OCI-LY7 (cell line): ENCODE data around the gene CGA. TPM values are rescaled to one million over a fixed set of nuclear protein-coding genes. Genes with fewer than 3 reads are reported as not detected.

Source experiments
- BruUV-seq: library from RNA; stranded (reverse); fragments of 400-500 nt; replicated peaks from 2 replicates; lab custom pipeline; 2021; lab: Mats Ljungman, UMichigan
- CTCF ChIA-PET: fragments of 300-600 bp; sonication (Branson Sonifier 250); formaldehyde crosslinking; loops from one replicate; lab custom pipeline; 2022; ENCODE audit warnings: antibody characterized with exemption; ENCODE audit not compliant: unreplicated experiment; lab: Charles Lee
- POLR2A ChIA-PET: fragments of 300-600 bp; sonication (Branson Sonifier 250); formaldehyde crosslinking; loops from one replicate; lab custom pipeline; 2022; ENCODE audit warnings: antibody characterized with exemption; lab: Charles Lee
- DNase-seq: peaks from one replicate; pipeline ENCODE4 v3.0.0-alpha.2; 2015; ENCODE audit warnings: low spot score
- H2AFZ ChIP-seq: fragments of 200-600 bp; sonication (generic), shearing (Covaris generic); 2 replicates; pipeline ENCODE4 v1.6.1; 2014; ENCODE audit warnings: mild to moderate bottlenecking, antibody characterized with exemption, low read length, moderate library complexity
- H3K27ac ChIP-seq: fragments of 200-600 bp; sonication (generic); 2 replicates; pipeline ENCODE4 v1.5.1; 2014; ENCODE audit warnings: mixed run types, low read depth, mild to moderate bottlenecking, moderate library complexity, low read length, inconsistent platforms; ENCODE audit not compliant: poor library complexity, severe bottlenecking
- H3K36me3 ChIP-seq: fragments of 200-600 bp; sonication (generic); 2 replicates; pipeline ENCODE4 v1.6.1; 2014; ENCODE audit warnings: mild to moderate bottlenecking, antibody characterized with exemption, low read length, moderate library complexity, mixed read lengths; ENCODE audit not compliant: insufficient read depth
- H3K4me1 ChIP-seq: fragments of 200-600 bp; sonication (generic); 2 replicates; pipeline ENCODE4 v1.5.1; 2014; ENCODE audit warnings: mild to moderate bottlenecking, low read length; ENCODE audit not compliant: insufficient read depth, poor library complexity, severe bottlenecking
- H3K4me2 ChIP-seq: fragments of 200-600 bp; sonication (generic); 2 replicates; pipeline ENCODE4 v1.6.1; 2014; ENCODE audit warnings: mild to moderate bottlenecking, low read length
- H3K4me3 ChIP-seq: fragments of 200-600 bp; sonication (generic); 2 replicates; pipeline ENCODE4 v1.5.1; 2014; ENCODE audit warnings: mild to moderate bottlenecking, low read depth, low read length; ENCODE audit not compliant: poor library complexity, severe bottlenecking
- H3K79me2 ChIP-seq: fragments of 200-600 bp; sonication (generic); 2 replicates; pipeline ENCODE4 v1.6.1; 2016; ENCODE audit warnings: low read depth, mild to moderate bottlenecking, low read length, moderate library complexity, mixed read lengths; ENCODE audit not compliant: insufficient read depth
- H3K9me2 ChIP-seq: fragments of 200-600 bp; sonication (generic); 2 replicates; pipeline ENCODE4 v1.6.1; 2016; ENCODE audit warnings: mild to moderate bottlenecking, low read length, mixed read lengths; ENCODE audit not compliant: insufficient read depth
- H3K9me3 ChIP-seq: fragments of 200-600 bp; sonication (generic); 2 replicates; pipeline ENCODE4 v1.6.1; 2014; ENCODE audit warnings: mild to moderate bottlenecking, mixed run types, low read length, mixed read lengths
- H4K20me1 ChIP-seq: fragments of 200-600 bp; sonication (generic); 2 replicates; pipeline ENCODE4 v1.6.1; 2014; ENCODE audit warnings: mild to moderate bottlenecking, antibody characterized with exemption, low read length, moderate library complexity, mixed read lengths; ENCODE audit not compliant: insufficient read depth
- CTCF ChIP-seq: fragments of 200-600 bp; sonication (generic); conservative IDR thresholded peaks from 2 replicates; pipeline ENCODE4 v1.5.1; 2014; ENCODE audit warnings: mild to moderate bottlenecking, antibody characterized with exemption, low read length, moderate library complexity, mixed read lengths
- EZH2phosphoT487 ChIP-seq: fragments of 200-600 bp; sonication (generic); IDR thresholded peaks from 2 replicates; pipeline ENCODE4 v1.6.1; 2018; ENCODE audit warnings: low read depth, borderline replicate concordance, mild to moderate bottlenecking, mixed run types, antibody characterized with exemption, low read length, moderate library complexity, mixed read lengths
- intact Hi-C: fragments of 100-400 bp; cut with micrococcal nuclease; formaldehyde crosslinking; loops from one replicate; pipeline ENCODE4 v1.10.0; 2022; ENCODE audit not compliant: unreplicated experiment
- total RNA-seq, 2 experiments: library from RNA; depleted of rRNA in 1 of 2; stranded (reverse); fragments of >200 nt in 1 of 2; shearing (Covaris generic) in 1 of 2; gene quantifications; 2 replicates each; pipeline ENCODE4 v1.2.3, GENCODE V29; 2014 to 2022

CGA gene
- total RNA-seq, 2 experiments from 2014 or later = not detected

GRCh38 chr6:87136963-87137362 lies 42.1 kb upstream of the CGA start:
- TF ChIP-seq CTCF (no peak), EZH2phosphoT487 (no peak)
- intact Hi-C loops = loop anchor here (5.0 to 10.0 kb wide), 2 partner anchors 100 to 138 kb away; no protein-coding TSS in a partner anchor
- ChIA-PET POLR2A (interaction anchor here (0.6 kb wide), 1 partner anchor 251 kb away, joined by 3 read pairs; no protein-coding TSS in a partner anchor), CTCF (no interaction called here)
- Histone ChIP-seq H3K4me3 (no peak overlapping the region), H3K27ac (no peak overlapping the region), H2AFZ (no peak overlapping the region), H3K79me2 (no peaks in the 10 kb centered on the region), H4K20me1 (no peaks in the 10 kb centered on the region), H3K9me2 (no peaks in the 10 kb centered on the region), H3K36me3 (no peaks in the 10 kb centered on the region), H3K4me2 (no peak overlapping the region), H3K4me1 (no peaks in the 10 kb centered on the region), H3K9me3 (no peaks in the 10 kb centered on the region)
- no peak for DNase-seq
- BruUV-seq = no TSS peak

- POLR2A ChIA-PET = no interaction called here
- no peak overlapping the region for H3K4me2 ChIP-seq
Observed at GRCh38 chr6:87127737-87128136, 32.8 kb upstream of the CGA start.

More at GRCh38 chr6:87127737-87128136, 32.8 kb upstream of the CGA start:
- Histone ChIP-seq H2AFZ (no peak overlapping the region), H3K4me1 (no peaks in the 10 kb centered on the region), H4K20me1 (no peaks in the 10 kb centered on the region), H3K9me2 (no peaks in the 10 kb centered on the region; the same call in 1 of the 2 replicates), H3K36me3 (no peaks in the 10 kb centered on the region), H3K79me2 (no peaks in the 10 kb centered on the region), H3K4me3 (no peak overlapping the region), H3K27ac (no peak overlapping the region), H3K9me3 (no peaks in the 10 kb centered on the region)
- no peak for DNase-seq
- intact Hi-C loops = no loop called here
- CTCF ChIA-PET = no interaction called here
- TF ChIP-seq EZH2phosphoT487 = no peak
- no peak for TF ChIP-seq CTCF
- no TSS peak for BruUV-seq
